ENCODE results near the gene CSTPP1. TPM values are rescaled to one million over a fixed set of nuclear protein-coding genes. Genes with fewer than 3 reads are reported as not detected.

Gene CSTPP1
- total and polyA plus RNA-seq, 2 of the 4 experiments (the other 2 are of a cell fraction) = 22.0 to 35.7 TPM

- no peak for DNase-seq
- Histone ChIP-seq H2BK5ac (ENCODE audit: low read depth, low read length, poor library complexity, severe bottlenecking) (no peak overlapping the region), H3K9me3 (ENCODE audit: control insufficient read depth, insufficient read depth, low read length) (no peaks in the 10 kb centered on the region), H3K27ac (ENCODE audit: insufficient read depth, low read length) (no peak overlapping the region), H4K8ac (ENCODE audit: low read depth in 2 of 2, low read length in 2 of 2) (no peak overlapping the region), H3K18ac (ENCODE audit: low read depth, low read length) (no peak overlapping the region), H3K9ac (ENCODE audit: low read depth, low read length) (no peak overlapping the region), H3K14ac (replicated peaks; ENCODE audit: low read depth, low read length) (no peak overlapping the region), H2AK5ac (ENCODE audit: low read depth, low read length) (no peak overlapping the region), H4K20me1 (ENCODE audit: insufficient read depth, low read length) (no peaks in the 10 kb centered on the region), H3K9me1 (ENCODE audit: insufficient read depth, low read length) (no peaks in the 10 kb centered on the region), H2BK15ac (ENCODE audit: low read depth, low read length) (no peak overlapping the region), H2AFZ (replicated peaks; ENCODE audit: low read length, poor library complexity) (no peak overlapping the region), H3K56ac (ENCODE audit: extremely low read depth, insufficient read depth, low read length) (no peak overlapping the region), H3K79me1 (ENCODE audit: low read depth in 1 of 2, low read length in 2 of 2) (no peaks in the 10 kb centered on the region; a peak in 2 of 4 replicates), H2BK20ac (ENCODE audit: low read depth, low read length) (no peak overlapping the region), H3K36me3 (ENCODE audit: control insufficient read depth, insufficient read depth, low read length) (no peaks in the 10 kb centered on the region), H3K23ac (ENCODE audit: low read depth, low read length) (no peak overlapping the region), H2AK9ac (replicated peaks; ENCODE audit: low read depth, low read length, poor library complexity) (no peak overlapping the region), H3K4ac (ENCODE audit: low read depth, low read length) (no peak overlapping the region), H2BK120ac (ENCODE audit: low read depth, low read length) (no peak overlapping the region), H3K4me1 (ENCODE audit: control insufficient read depth, insufficient read depth, low read length) (0 out of 2 replicates have a peak, but pooled peaks cover 1% of the 10 kb centered on the region), H3K4me2 (ENCODE audit: low read depth, low read length) (no peak overlapping the region), H4K5ac (ENCODE audit: low read depth, low read length) (no peak overlapping the region), H3K27me3 (ENCODE audit: control insufficient read depth, insufficient read depth, low read length) (no peaks in the 10 kb centered on the region), H3K4me3 (ENCODE audit: insufficient read depth, low read depth, low read length) (no peak overlapping the region), H4K91ac (ENCODE audit: insufficient read depth, low read depth, low read length) (no peak overlapping the region)
- no TSS peak for BruUV-seq (replicated peaks)
- dilution Hi-C loops (cut with HindIII; ENCODE audit: low sequenced_read_pairs, unreplicated experiment) (no loop called here), intact Hi-C loops (cut with micrococcal nuclease) (no loop called here), in situ Hi-C loops (cut with MboI; ENCODE audit: low sequenced_read_pairs) (no loop called here)
- POLR2A ChIA-PET (ENCODE audit: unreplicated experiment) = no interaction called here
- TF ChIP-seq SMC3 (IDR thresholded peaks at IDR 0.05; ENCODE audit: low read depth, low read length) (no peak), RCOR1 (IDR thresholded peaks at IDR 0.05; ENCODE audit: insufficient replicate concordance, low read length) (no peak), ELK1 (IDR thresholded peaks at IDR 0.05; ENCODE audit: borderline replicate concordance, low read depth, low read length) (no peak), RAD21 (IDR thresholded peaks at IDR 0.05; ENCODE audit: low read length) (no peak), MXI1 (IDR thresholded peaks at IDR 0.05; ENCODE audit: borderline replicate concordance, low read depth, low read length) (no peak), USF2 (IDR thresholded peaks at IDR 0.05; ENCODE audit: low read depth, low read length) (no peak), NFE2L2 (IDR thresholded peaks at IDR 0.05; ENCODE audit: low read depth, low read length) (no peak), CEBPB (IDR thresholded peaks at IDR 0.05; ENCODE audit: low read depth, low read length) (no peak), CHD1 (IDR thresholded peaks at IDR 0.05; ENCODE audit: low read depth, low read length) (no peak), MAZ (IDR thresholded peaks at IDR 0.05; ENCODE audit: borderline replicate concordance, low read depth, low read length) (no peak), CTCF (conservative IDR thresholded peaks at IDR 0.05; ENCODE audit: low read depth, low read length) (no peak), MAFK (IDR thresholded peaks at IDR 0.05; ENCODE audit: low read depth, low read length) (no peak), BHLHE40 (IDR thresholded peaks at IDR 0.05; ENCODE audit: low read depth, low read length) (no peak), FOS (IDR thresholded peaks at IDR 0.05; ENCODE audit: low read depth, low read length) (no peak)
- no peak for ATAC-seq (ENCODE audit: low read depth)
- CTCF ChIA-PET = no interaction called here
- no CpG with 5 or more reads among the region's 1 CpG for WGBS, 2 experiments (ENCODE audit: extremely low coverage in 2 of 2, insufficient read length in 1 of 2)
Measured at GRCh38 chr11:47021527-47021818, 84.9 kb downstream of the CSTPP1 start.
